A549 (cell line): ENCODE measurements around the gene TTC33.

Experiments used
- CBX8 ChIP-seq: fragments of 200-600 bp; sonication (generic); IDR thresholded peaks from 2 replicates; pipeline ENCODE4 v1.6.1; 2016
- CHD2 ChIP-seq: fragments of 150-350 bp; IDR thresholded peaks from 2 replicates; pipeline ENCODE4 v1.6.1; 2014; ENCODE audit warnings: low read length; ENCODE audit not compliant: partially characterized antibody
- HDAC2 ChIP-seq: fragments of 200-600 bp; sonication (generic); IDR thresholded peaks from 2 replicates; pipeline ENCODE4 v1.6.1; 2016
- HEYL ChIP-seq: fragments of 250-450 bp; sonication (Bioruptor Pico); IDR thresholded peaks from 2 replicates; pipeline ENCODE4 v1.8.0; 2021; ENCODE audit warnings: mild to moderate bottlenecking, moderate library complexity
- KDM5A ChIP-seq: fragments of 200-600 bp; sonication (generic); IDR thresholded peaks from 2 replicates; pipeline ENCODE4 v1.6.1; 2016; ENCODE audit warnings: antibody characterized with exemption, mild to moderate bottlenecking
- NPAS2 ChIP-seq: fragments of 250-450 bp; sonication (Bioruptor Pico); IDR thresholded peaks from 2 replicates; pipeline ENCODE4 v1.8.0; 2022; ENCODE audit warnings: mild to moderate bottlenecking, moderate library complexity, borderline replicate concordance
- POLR2A ChIP-seq: IDR thresholded peaks from 2 replicates; pipeline ENCODE4 v1.6.1; 2012; ENCODE audit warnings: mild to moderate bottlenecking, low read length
- RCOR1 ChIP-seq: fragments of 150-350 bp; IDR thresholded peaks from 2 replicates; pipeline ENCODE4 v1.6.1; 2014; ENCODE audit warnings: antibody characterized with exemption, low read length, low read depth
- TP53 ChIP-seq: fragments of 250-450 bp; sonication (Bioruptor Pico); IDR thresholded peaks from 2 replicates; pipeline ENCODE4 v1.5.0; 2021; ENCODE audit warnings: mild to moderate bottlenecking, moderate library complexity
- TF ChIP-seq, protein P1 (sequence below): fragments of >200 bp; sonication (Bioruptor Twin); formaldehyde crosslinking; IDR thresholded peaks from 3 replicates; pipeline ENCODE4 v1.5.1; 2016

GRCh38 chr5:40615586-40616170 lies 140.1 kb downstream of the TTC33 start:
- TF ChIP-seq, protein P1, sequence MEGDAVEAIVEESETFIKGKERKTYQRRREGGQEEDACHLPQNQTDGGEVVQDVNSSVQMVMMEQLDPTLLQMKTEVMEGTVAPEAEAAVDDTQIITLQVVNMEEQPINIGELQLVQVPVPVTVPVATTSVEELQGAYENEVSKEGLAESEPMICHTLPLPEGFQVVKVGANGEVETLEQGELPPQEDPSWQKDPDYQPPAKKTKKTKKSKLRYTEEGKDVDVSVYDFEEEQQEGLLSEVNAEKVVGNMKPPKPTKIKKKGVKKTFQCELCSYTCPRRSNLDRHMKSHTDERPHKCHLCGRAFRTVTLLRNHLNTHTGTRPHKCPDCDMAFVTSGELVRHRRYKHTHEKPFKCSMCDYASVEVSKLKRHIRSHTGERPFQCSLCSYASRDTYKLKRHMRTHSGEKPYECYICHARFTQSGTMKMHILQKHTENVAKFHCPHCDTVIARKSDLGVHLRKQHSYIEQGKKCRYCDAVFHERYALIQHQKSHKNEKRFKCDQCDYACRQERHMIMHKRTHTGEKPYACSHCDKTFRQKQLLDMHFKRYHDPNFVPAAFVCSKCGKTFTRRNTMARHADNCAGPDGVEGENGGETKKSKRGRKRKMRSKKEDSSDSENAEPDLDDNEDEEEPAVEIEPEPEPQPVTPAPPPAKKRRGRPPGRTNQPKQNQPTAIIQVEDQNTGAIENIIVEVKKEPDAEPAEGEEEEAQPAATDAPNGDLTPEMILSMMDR: no peak
- no peak for TF ChIP-seq TP53
- no peak for TF ChIP-seq HDAC2
- no peak for TF ChIP-seq RCOR1
- TF ChIP-seq POLR2A: no peak
- no peak for TF ChIP-seq KDM5A
- TF ChIP-seq CBX8: no peak
- no peak for TF ChIP-seq NPAS2 (CRISPR knock-in tag)
- TF ChIP-seq CHD2: no peak
- TF ChIP-seq HEYL: no peak
